Esophagus muscularis mucosa (tissue), 4 donors: Measurements from ENCODE around the gene SFN.

Experiments
- EP300 ChIP-seq: sonication (generic); formaldehyde crosslinking; IDR thresholded peaks from one replicate; pipeline ENCODE4 v1.6.1; 2017; ENCODE audit warnings: antibody characterized with exemption
- POLR2A ChIP-seq: fragments of 450-650 bp; IDR thresholded peaks from one replicate; pipeline ENCODE4 v1.6.1; 2017; ENCODE audit warnings: antibody characterized with exemption, moderate library complexity, mild to moderate bottlenecking, low read depth
- TF ChIP-seq, protein P1 (sequence below), 3 experiments: fragments of 200-600 bp in 2 of 3; fragments of 450-650 bp in 1 of 3; sonication (generic) in 2 of 3; IDR thresholded peaks; one replicate each; pipeline ENCODE4 v1.5.1; 2017 to 2019; ENCODE audit warnings: antibody characterized with exemption in 3 of 3, mild to moderate bottlenecking in 2 of 3, moderate library complexity in 1 of 3

DNA sequence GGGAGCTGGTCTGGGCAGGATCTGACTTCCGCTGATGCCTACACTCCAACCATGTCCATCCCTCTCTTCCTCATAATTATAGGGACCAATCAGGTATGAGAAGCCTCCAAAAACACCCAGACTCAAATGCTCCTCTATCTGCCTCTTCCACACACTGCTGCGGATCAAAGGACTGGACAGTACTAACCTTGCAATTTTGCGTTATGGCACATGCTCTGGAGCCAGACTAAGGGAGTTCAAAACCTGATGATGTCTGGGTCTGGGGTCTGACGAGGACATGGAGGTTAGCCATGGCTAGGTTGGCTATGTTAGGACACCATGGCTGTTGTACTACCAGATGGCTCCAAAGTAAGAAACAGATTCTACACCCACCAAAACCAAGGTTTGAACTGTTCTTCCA lies 16.8 kb downstream of the SFN start:
- TF ChIP-seq, protein P1, sequence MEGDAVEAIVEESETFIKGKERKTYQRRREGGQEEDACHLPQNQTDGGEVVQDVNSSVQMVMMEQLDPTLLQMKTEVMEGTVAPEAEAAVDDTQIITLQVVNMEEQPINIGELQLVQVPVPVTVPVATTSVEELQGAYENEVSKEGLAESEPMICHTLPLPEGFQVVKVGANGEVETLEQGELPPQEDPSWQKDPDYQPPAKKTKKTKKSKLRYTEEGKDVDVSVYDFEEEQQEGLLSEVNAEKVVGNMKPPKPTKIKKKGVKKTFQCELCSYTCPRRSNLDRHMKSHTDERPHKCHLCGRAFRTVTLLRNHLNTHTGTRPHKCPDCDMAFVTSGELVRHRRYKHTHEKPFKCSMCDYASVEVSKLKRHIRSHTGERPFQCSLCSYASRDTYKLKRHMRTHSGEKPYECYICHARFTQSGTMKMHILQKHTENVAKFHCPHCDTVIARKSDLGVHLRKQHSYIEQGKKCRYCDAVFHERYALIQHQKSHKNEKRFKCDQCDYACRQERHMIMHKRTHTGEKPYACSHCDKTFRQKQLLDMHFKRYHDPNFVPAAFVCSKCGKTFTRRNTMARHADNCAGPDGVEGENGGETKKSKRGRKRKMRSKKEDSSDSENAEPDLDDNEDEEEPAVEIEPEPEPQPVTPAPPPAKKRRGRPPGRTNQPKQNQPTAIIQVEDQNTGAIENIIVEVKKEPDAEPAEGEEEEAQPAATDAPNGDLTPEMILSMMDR (IDR thresholded peaks at IDR 0.05): no peak
- TF ChIP-seq POLR2A (no peak), EP300 (no peak)
